H9 (cell line): ENCODE results near the gene LRRFIP1. TPM values are rescaled to one million over a fixed set of nuclear protein-coding genes. Genes with fewer than 3 reads are reported as not detected.

Experiments
- DNase-seq: peaks from one replicate; pipeline ENCODE4 v3.0.0-alpha.2; 2017
- H2AFZ ChIP-seq: one replicate; pipeline ENCODE4 v1.6.1; 2013; ENCODE audit warnings: mild to moderate bottlenecking, low read length, control low read depth, moderate library complexity
- H2AK5ac ChIP-seq: 2 replicates; pipeline ENCODE4 v1.6.1; 2013; ENCODE audit warnings: low read length, control low read depth, mixed read lengths; ENCODE audit not compliant: insufficient read length
- H2BK120ac ChIP-seq: one replicate; pipeline ENCODE4 v1.6.1; 2013; ENCODE audit warnings: low read depth, mild to moderate bottlenecking, low read length, control low read depth, inconsistent platforms; ENCODE audit not compliant: poor library complexity, severe bottlenecking
- H2BK12ac ChIP-seq: 2 replicates; pipeline ENCODE4 v1.6.1; 2013; ENCODE audit warnings: low read length, control low read depth, mixed read lengths, low read depth; ENCODE audit not compliant: insufficient read length
- H2BK15ac ChIP-seq: 2 replicates; pipeline ENCODE4 v1.6.1; 2013; ENCODE audit warnings: low read depth, low read length, control low read depth
- H2BK20ac ChIP-seq: one replicate; pipeline ENCODE4 v1.6.1; 2013; ENCODE audit warnings: low read depth, mild to moderate bottlenecking, low read length, control low read depth, inconsistent platforms; ENCODE audit not compliant: poor library complexity, severe bottlenecking
- H2BK5ac ChIP-seq: 2 replicates; pipeline ENCODE4 v1.6.1; 2013; ENCODE audit warnings: low read length, control low read depth, mixed read lengths; ENCODE audit not compliant: insufficient read length
- H3K14ac ChIP-seq: 2 replicates; pipeline ENCODE4 v1.6.1; 2013; ENCODE audit warnings: low read length, control low read depth; ENCODE audit not compliant: insufficient read depth
- H3K18ac ChIP-seq: 2 replicates; pipeline ENCODE4 v1.6.1; 2013; ENCODE audit warnings: low read depth, mild to moderate bottlenecking, mixed read lengths, low read length, control low read depth; ENCODE audit not compliant: insufficient read length
- H3K23ac ChIP-seq: 2 replicates; pipeline ENCODE4 v1.6.1; 2013; ENCODE audit warnings: low read length, control low read depth, mixed read lengths, low read depth; ENCODE audit not compliant: insufficient read length
- H3K23me2 ChIP-seq: 2 replicates; pipeline ENCODE4 v1.6.1; 2013; ENCODE audit warnings: low read depth, mild to moderate bottlenecking, mixed read lengths, low read length, control low read depth; ENCODE audit not compliant: insufficient read length, poor library complexity, severe bottlenecking
- H3K27ac ChIP-seq: 2 replicates; pipeline ENCODE4 v1.5.1; 2013; ENCODE audit warnings: low read length, control low read depth, mixed read lengths, low read depth; ENCODE audit not compliant: insufficient read length
- H3K27me3 ChIP-seq: 2 replicates; pipeline ENCODE4 v1.6.1; 2013; ENCODE audit warnings: low read length, control low read depth, inconsistent platforms; ENCODE audit not compliant: insufficient read depth
- H3K4ac ChIP-seq: 2 replicates; pipeline ENCODE4 v1.6.1; 2013; ENCODE audit warnings: low read depth, mild to moderate bottlenecking, control low read depth, inconsistent platforms, low read length, moderate library complexity
- H3K4me1 ChIP-seq: 2 replicates; pipeline ENCODE4 v1.6.1; 2013; ENCODE audit warnings: low read length, control low read depth, inconsistent platforms; ENCODE audit not compliant: insufficient read depth
- H3K4me2 ChIP-seq: 2 replicates; pipeline ENCODE4 v1.6.1; 2013; ENCODE audit warnings: low read length, control low read depth, mixed read lengths; ENCODE audit not compliant: insufficient read length, insufficient read depth
- H3K56ac ChIP-seq: 2 replicates; pipeline ENCODE4 v1.6.1; 2013; ENCODE audit warnings: low read depth, mild to moderate bottlenecking, mixed read lengths, low read length, control low read depth; ENCODE audit not compliant: insufficient read length
- H3K79me1 ChIP-seq: 2 replicates; pipeline ENCODE4 v1.6.1; 2013; ENCODE audit warnings: low read depth, mild to moderate bottlenecking, moderate library complexity, low read length, control low read depth, inconsistent platforms; ENCODE audit not compliant: insufficient read depth, poor library complexity, severe bottlenecking
- H3K79me2 ChIP-seq: 2 replicates; pipeline ENCODE4 v1.6.1; 2013; ENCODE audit warnings: low read length, control low read depth, inconsistent platforms; ENCODE audit not compliant: insufficient read depth
- H3K9ac ChIP-seq: 2 replicates; pipeline ENCODE4 v1.6.1; 2013; ENCODE audit warnings: low read length, control low read depth, mixed read lengths; ENCODE audit not compliant: insufficient read length; ENCODE audit errors: extremely low read depth
- H3K9me3 ChIP-seq: one replicate; pipeline ENCODE4 v1.6.1; 2013; ENCODE audit warnings: low read depth, low read length, inconsistent platforms; ENCODE audit not compliant: control insufficient read depth
- H3T11ph ChIP-seq: one replicate; pipeline ENCODE4 v1.6.1; 2013; ENCODE audit warnings: mild to moderate bottlenecking, low read length, control low read depth, inconsistent platforms
- H4K20me1 ChIP-seq: one replicate; pipeline ENCODE4 v1.6.1; 2013; ENCODE audit not compliant: control insufficient read depth, insufficient read length, insufficient read depth
- H4K5ac ChIP-seq: 2 replicates; pipeline ENCODE4 v1.6.1; 2013; ENCODE audit warnings: low read depth, mild to moderate bottlenecking, mixed read lengths, low read length, control low read depth; ENCODE audit not compliant: insufficient read length
- H4K8ac ChIP-seq: replicated peaks from 2 replicates; pipeline ENCODE4 v1.6.1; 2013; ENCODE audit warnings: low read length, control low read depth, mixed read lengths, low read depth; ENCODE audit not compliant: insufficient read length
- H4K91ac ChIP-seq: 2 replicates; pipeline ENCODE4 v1.6.1; 2013; ENCODE audit warnings: low read depth, mild to moderate bottlenecking, moderate library complexity, mixed read lengths, low read length, control low read depth; ENCODE audit not compliant: insufficient read length
- H3K27ac Mint-ChIP-seq, 3 experiments: 2 replicates in 2 of 3; 3 replicates in 1 of 3; pipeline ENCODE4 v1.8.0; 2020 to 2021; ENCODE audit warnings: mixed read lengths in 3 of 3, mild to moderate bottlenecking in 1 of 3, moderate library complexity in 1 of 3
- H3K27me3 Mint-ChIP-seq: 2 replicates; pipeline ENCODE4 v1.8.0; 2021; ENCODE audit warnings: low read depth, mild to moderate bottlenecking, moderate library complexity, mixed read lengths
- H3K36me3 Mint-ChIP-seq, 3 experiments: 2 replicates in 2 of 3; 3 replicates in 1 of 3; pipeline ENCODE4 v1.8.0; 2020 to 2021; ENCODE audit warnings: low read depth in 3 of 3, mixed read lengths in 3 of 3; ENCODE audit not compliant: insufficient read depth in 1 of 3
- H3K4me1 Mint-ChIP-seq, 2 experiments: 2 replicates each; pipeline ENCODE4 v1.8.0; 2020; ENCODE audit warnings: mixed read lengths in 2 of 2
- H3K4me3 Mint-ChIP-seq, 2 experiments: 2 replicates in 1 of 2; 3 replicates in 1 of 2; pipeline ENCODE4 v1.8.0; 2020 to 2021; ENCODE audit warnings: mild to moderate bottlenecking in 2 of 2, mixed read lengths in 2 of 2, moderate library complexity in 1 of 2
- H3K9me3 Mint-ChIP-seq, 2 experiments: 2 replicates in 1 of 2; 3 replicates in 1 of 2; pipeline ENCODE4 v1.8.0; 2020; ENCODE audit warnings: mild to moderate bottlenecking in 2 of 2, mixed read lengths in 2 of 2, moderate library complexity in 1 of 2
- whole genome bisulfite sequencing: extraction: QIAGEN DNeasy Blood & Tissue Kit; methylation state at CpG from one replicate; pipeline ENCODE4 v1.1.7; 2013; ENCODE audit warnings: missing lambda C conversion rate, low lambda C conversion rate, mixed read lengths; ENCODE audit not compliant: insufficient read length; ENCODE audit errors: extremely low coverage; 5-methylcytosine and 5-hydroxymethylcytosine counted together
- total RNA-seq: library from RNA; stranded (reverse); gene quantifications from 2 replicates; pipeline ENCODE4 v1.2.1, GENCODE V29; 2021
- TF ChIP-seq, protein P1 (sequence below): fragments of 200-600 bp; sonication (generic); conservative IDR thresholded peaks from 3 replicates; pipeline ENCODE4 v1.8.0; 2021; ENCODE audit warnings: antibody characterized with exemption, mild to moderate bottlenecking

LRRFIP1 gene
- total RNA-seq, 1 experiment from 2014 or later = 38.5 TPM

DNA sequence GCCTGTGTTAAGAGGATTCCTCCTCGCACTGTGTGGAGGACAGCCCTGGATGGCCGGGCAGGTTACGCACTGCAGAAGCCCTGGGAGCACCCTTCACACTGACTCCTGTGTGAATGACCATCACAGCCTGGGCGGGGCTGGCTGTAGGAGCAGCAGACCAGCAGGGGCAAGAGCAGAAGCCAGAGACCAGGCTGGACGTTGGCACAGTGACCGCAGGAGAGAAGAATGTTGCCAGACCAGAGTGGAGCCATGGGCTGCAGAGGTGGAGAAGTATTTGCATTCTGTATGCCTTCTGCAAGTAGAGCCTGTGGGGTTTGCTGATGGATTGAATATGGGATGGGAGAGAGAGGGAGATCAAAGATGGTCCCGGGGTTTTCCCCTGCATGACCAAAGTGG, 23.1 kb downstream of the LRRFIP1 start:
- Histone ChIP-seq H3K4me2 (no peak overlapping the region), H3T11ph (no peak overlapping the region), H4K5ac (no peak overlapping the region), H3K56ac (no peak overlapping the region), H3K79me2 (peaks cover 1% of the 10 kb centered on the region; the same call in 1 of the 2 replicates), H2BK20ac (no peak overlapping the region), H2AFZ (no peak overlapping the region), H3K9me3 (no peaks in the 10 kb centered on the region), H3K27ac (no peak overlapping the region), H2BK120ac (no peak overlapping the region), H3K9ac (no peak overlapping the region), H2BK12ac (no peak overlapping the region), H3K23ac (no peak overlapping the region), H2BK5ac (no peak overlapping the region), H4K91ac (no peak overlapping the region), H4K8ac (no peak overlapping the region), H3K27me3 (no peaks in the 10 kb centered on the region), H3K4ac (no peak overlapping the region; the same call in 1 of the 2 replicates), H4K20me1 (no peaks in the 10 kb centered on the region), H3K23me2 (no peaks in the 10 kb centered on the region), H3K79me1 (peaks cover 4% of the 10 kb centered on the region), H3K14ac (no peak overlapping the region), H3K18ac (no peak overlapping the region), H3K4me1 (no peaks in the 10 kb centered on the region), H2BK15ac (no peak overlapping the region), H2AK5ac (no peak overlapping the region)
- Mint-ChIP-seq H3K4me1 (0 out of 4 replicates have a peak, but pooled peaks cover 0 to 2% of the 10 kb centered on the region in 2 experiments), H3K36me3 (peaks cover 16 to 22% (median 21%) of the 10 kb centered on the region in 3 experiments), H3K9me3 (peaks cover 4 to 15% of the 10 kb centered on the region in 2 experiments; a peak in 4 of 5 replicates), H3K4me3 (no peak overlapping the region; a peak in 1 of 5 replicates), H3K27ac (no peak overlapping the region), H3K27me3 (no peaks in the 10 kb centered on the region)
- TF ChIP-seq, protein P1, sequence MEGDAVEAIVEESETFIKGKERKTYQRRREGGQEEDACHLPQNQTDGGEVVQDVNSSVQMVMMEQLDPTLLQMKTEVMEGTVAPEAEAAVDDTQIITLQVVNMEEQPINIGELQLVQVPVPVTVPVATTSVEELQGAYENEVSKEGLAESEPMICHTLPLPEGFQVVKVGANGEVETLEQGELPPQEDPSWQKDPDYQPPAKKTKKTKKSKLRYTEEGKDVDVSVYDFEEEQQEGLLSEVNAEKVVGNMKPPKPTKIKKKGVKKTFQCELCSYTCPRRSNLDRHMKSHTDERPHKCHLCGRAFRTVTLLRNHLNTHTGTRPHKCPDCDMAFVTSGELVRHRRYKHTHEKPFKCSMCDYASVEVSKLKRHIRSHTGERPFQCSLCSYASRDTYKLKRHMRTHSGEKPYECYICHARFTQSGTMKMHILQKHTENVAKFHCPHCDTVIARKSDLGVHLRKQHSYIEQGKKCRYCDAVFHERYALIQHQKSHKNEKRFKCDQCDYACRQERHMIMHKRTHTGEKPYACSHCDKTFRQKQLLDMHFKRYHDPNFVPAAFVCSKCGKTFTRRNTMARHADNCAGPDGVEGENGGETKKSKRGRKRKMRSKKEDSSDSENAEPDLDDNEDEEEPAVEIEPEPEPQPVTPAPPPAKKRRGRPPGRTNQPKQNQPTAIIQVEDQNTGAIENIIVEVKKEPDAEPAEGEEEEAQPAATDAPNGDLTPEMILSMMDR = no peak
- no CpG with 5 or more reads among the region's 7 CpGs for WGBS
- peak; percentile 17 for DNase-seq
